B cell (primary cell): Measurements from ENCODE around the gene TBC1D12. TPM values are rescaled to one million over a fixed set of nuclear protein-coding genes. Genes with fewer than 3 reads are reported as not detected.

ENCODE experiments used
- ATAC-seq: fragments of 200-7000 bp; cut with Tn5 transposase; one replicate; pipeline ENCODE4 v1.10.0; 2021; ENCODE audit warnings: low read depth, mild to moderate bottlenecking, moderate number of reproducible peaks, moderate library complexity
- CTCF ChIA-PET: fragments of 350-600 bp; sonication (Branson Sonifier 250); formaldehyde crosslinking; loops from one replicate; lab custom pipeline; 2021; ENCODE audit warnings: antibody characterized with exemption, inconsistent platforms; lab: Charles Lee
- POLR2A ChIA-PET: fragments of 350-600 bp; sonication (Branson Sonifier 250); formaldehyde crosslinking; loops from one replicate; lab custom pipeline; 2021; ENCODE audit warnings: antibody characterized with exemption; lab: Charles Lee
- DNase-seq: peaks from one replicate; pipeline ENCODE4 v3.0.0; 2013
- H2AFZ ChIP-seq: 2 replicates; pipeline ENCODE4 v1.6.1; 2012; ENCODE audit warnings: mild to moderate bottlenecking, low read depth, low read length; ENCODE audit not compliant: insufficient read depth, poor library complexity, severe bottlenecking
- H3K27ac ChIP-seq, 2 donors: 1 replicate in 1 of 2; 2 replicates in 1 of 2; pipeline ENCODE4 v1.5.1; 2012 to 2013; ENCODE audit warnings: low read length in 2 of 2, mild to moderate bottlenecking in 2 of 2, moderate library complexity in 1 of 2
- H3K27me3 ChIP-seq, 4 experiments: fragments of 200-600 bp in 1 of 4; sonication (generic) in 1 of 4; replicated peaks in 1 of 4; 1 replicate in 2 of 4; 2 replicates in 2 of 4; pipeline versions ENCODE4 v1.6.1 to v1.7.0; 2013 to 2016; ENCODE audit warnings: low read length in 3 of 4, mild to moderate bottlenecking in 2 of 4, mixed read lengths in 1 of 4, moderate library complexity in 1 of 4; ENCODE audit not compliant: insufficient read depth in 4 of 4, control insufficient read depth in 3 of 4; ENCODE audit errors: control extremely low read depth in 1 of 4
- H3K36me3 ChIP-seq, 2 experiments: replicated peaks in 1 of 2; 1 replicate in 1 of 2; 2 replicates in 1 of 2; pipeline versions ENCODE4 v1.6.1 to v1.7.1; 2013; ENCODE audit warnings: low read length in 1 of 2; ENCODE audit not compliant: insufficient read depth in 2 of 2, control insufficient read depth in 1 of 2; ENCODE audit errors: control extremely low read depth in 1 of 2, extremely low read depth in 1 of 2
- H3K4me1 ChIP-seq, 2 donors: fragments of 200-600 bp in 1 of 2; sonication (generic) in 1 of 2; 1 replicate in 1 of 2; 2 replicates in 1 of 2; pipeline versions ENCODE4 v1.5.1 to v1.6.1; 2013 to 2017; ENCODE audit warnings: low read length in 2 of 2; ENCODE audit not compliant: control insufficient read depth in 2 of 2, insufficient read depth in 2 of 2
- H3K4me2 ChIP-seq: replicated peaks from 2 replicates; pipeline ENCODE3; 2012; ENCODE audit warnings: mild to moderate bottlenecking, low read depth, low read length; ENCODE audit not compliant: poor library complexity, severe bottlenecking
- H3K4me3 ChIP-seq, 5 experiments: fragments of 200-600 bp in 1 of 5; sonication (generic) in 1 of 5; 1 replicate in 3 of 5; 2 replicates in 2 of 5; pipeline versions ENCODE4 v1.5.1 to v1.7.0; 2011 to 2016; ENCODE audit warnings: low read length in 4 of 5, mild to moderate bottlenecking in 4 of 5, low read depth in 2 of 5, control low read depth in 1 of 5, moderate library complexity in 1 of 5; ENCODE audit not compliant: insufficient read depth in 1 of 5; ENCODE audit errors: control extremely low read depth in 1 of 5, extremely low read depth in 1 of 5
- H3K79me2 ChIP-seq: fragments of 200-600 bp; sonication (generic); one replicate; pipeline ENCODE4 v1.6.0; 2016; ENCODE audit warnings: low read length; ENCODE audit not compliant: control insufficient read depth, insufficient read depth
- H3K9ac ChIP-seq: fragments of 200-600 bp; sonication (generic); 2 replicates; pipeline ENCODE4 v1.6.1; 2017; ENCODE audit warnings: mild to moderate bottlenecking, low read length, moderate library complexity
- H3K9me3 ChIP-seq, 3 donors: one replicate each; pipeline versions ENCODE4 v1.6.1 to v1.7.1; 2013; ENCODE audit warnings: low read length in 2 of 3; ENCODE audit not compliant: control insufficient read depth in 2 of 3, insufficient read depth in 1 of 3; ENCODE audit errors: control extremely low read depth in 1 of 3
- H4K20me1 ChIP-seq: 2 replicates; pipeline ENCODE4 v1.6.0; 2012; ENCODE audit warnings: mild to moderate bottlenecking, low read length; ENCODE audit not compliant: insufficient read depth, control insufficient read depth, poor library complexity, severe bottlenecking
- H3K27ac Mint-ChIP-seq: one replicate; pipeline ENCODE4 v1.8.0; 2021; ENCODE audit warnings: mixed read lengths
- H3K27me3 Mint-ChIP-seq: one replicate; pipeline ENCODE4 v1.8.0; 2021; ENCODE audit warnings: mixed read lengths
- H3K4me1 Mint-ChIP-seq: one replicate; pipeline ENCODE4 v1.8.0; 2021; ENCODE audit warnings: mixed read lengths
- H3K4me3 Mint-ChIP-seq: one replicate; pipeline ENCODE4 v1.8.0; 2021; ENCODE audit warnings: mixed read lengths
- H3K9me3 Mint-ChIP-seq: one replicate; pipeline ENCODE4 v1.8.0; 2022; ENCODE audit warnings: mixed read lengths; ENCODE audit not compliant: insufficient read depth
- CTCF ChIP-seq: fragments of 200-600 bp; IDR thresholded peaks from one replicate; pipeline ENCODE4 v1.8.0; 2022; ENCODE audit warnings: antibody characterized with exemption, mild to moderate bottlenecking
- EZH2 ChIP-seq: IDR thresholded peaks from 2 replicates; pipeline ENCODE4 v1.6.1; 2012; ENCODE audit warnings: borderline replicate concordance, low read depth, mild to moderate bottlenecking, moderate library complexity, low read length; ENCODE audit not compliant: insufficient read depth, poor library complexity, severe bottlenecking
- WGBS: methylation state at CpG from one replicate; pipeline ENCODE4 v1.1.5; 2013; ENCODE audit warnings: missing lambda C conversion rate; ENCODE audit not compliant: insufficient coverage; 5-methylcytosine and 5-hydroxymethylcytosine counted together
- intact Hi-C: fragments of 100-400 bp; cut with micrococcal nuclease; formaldehyde crosslinking; loops from one replicate; pipeline ENCODE4 v1.10.0; 2022
- polyA plus RNA-seq: library from polyadenylated mRNA; depleted of rRNA; stranded (reverse); fragments of >200 nt; gene quantifications from 2 replicates; pipeline ENCODE4 v1.2.3, GENCODE V29; 2012
- total RNA-seq, 2 donors: library from RNA; stranded (reverse); fragments of 120-200 nt in 1 of 2; gene quantifications; 1 replicate in 1 of 2; 2 replicates in 1 of 2; pipeline versions ENCODE4 v1.2.3 to v1.2.4, GENCODE V29; 2013 to 2022

Gene TBC1D12
- total and polyA plus RNA-seq, 2 donors (not counting 1 experiment from before 2014, with no cell fraction given) = 3.1 to 9.3 TPM

- H3K9ac ChIP-seq = no peak overlapping the region
- H4K20me1 ChIP-seq = no peaks in the 10 kb centered on the region
- TF ChIP-seq CTCF = no peak
- no peak for TF ChIP-seq EZH2
- WGBS = 100% methylated on average over 1 of the region's 2 CpGs
- no peaks in the 10 kb centered on the region for H3K27me3 Mint-ChIP-seq
- peaks cover 16% of the 10 kb centered on the region for H3K9me3 Mint-ChIP-seq
- peaks cover 0 to 20% (median 8%) of the 10 kb centered on the region in 3 donors for H3K9me3 ChIP-seq
- H3K27me3 ChIP-seq = no peaks in the 10 kb centered on the region
- no peaks in the 10 kb centered on the region for H3K79me2 ChIP-seq
- H3K27ac Mint-ChIP-seq = no peak overlapping the region
- no peak overlapping the region for H3K27ac ChIP-seq
- H3K4me3 ChIP-seq = no peak overlapping the region
- H3K4me2 ChIP-seq = no peak overlapping the region
- H3K4me1 Mint-ChIP-seq = no peaks in the 10 kb centered on the region
- intact Hi-C loops = no loop called here
- no peaks in the 10 kb centered on the region for H3K36me3 ChIP-seq
- ATAC-seq (no peak), DNase-seq (no peak)
- H3K4me1 ChIP-seq = no peaks in the 10 kb centered on the region
- ChIA-PET POLR2A (no interaction called here), CTCF (interaction anchor here (3.0 kb wide), 1 partner anchor 12 kb away, joined by 12 read pairs; no protein-coding TSS in a partner anchor)
- no peak overlapping the region for H3K4me3 Mint-ChIP-seq
- no peak overlapping the region for H2AFZ ChIP-seq
Observed at GRCh38 chr10:94456942-94457341, 54.6 kb downstream of the TBC1D12 start.

- ATAC-seq = no peak
- H3K36me3 ChIP-seq = no peaks in the 10 kb centered on the region
- TF ChIP-seq EZH2 (no peak), CTCF (no peak)
- no peak overlapping the region for H3K27ac ChIP-seq
- Mint-ChIP-seq H3K27me3 (no peaks in the 10 kb centered on the region), H3K4me1 (peaks cover 2% of the 10 kb centered on the region), H3K27ac (no peak overlapping the region), H3K4me3 (no peak overlapping the region), H3K9me3 (peaks cover 11% of the 10 kb centered on the region)
- H3K9me3 ChIP-seq = peaks cover 0 to 23% (median 6%) of the 10 kb centered on the region in 3 donors
- no peaks in the 10 kb centered on the region for H3K27me3 ChIP-seq
- H3K4me2 ChIP-seq = no peak overlapping the region
- H3K79me2 ChIP-seq = no peaks in the 10 kb centered on the region
- no peak overlapping the region for H2AFZ ChIP-seq
- no peaks in the 10 kb centered on the region for H4K20me1 ChIP-seq
- H3K4me1 ChIP-seq = no peaks in the 10 kb centered on the region
- ChIA-PET POLR2A (no interaction called here), CTCF (interaction anchor here (3.0 kb wide), 1 partner anchor 15 kb away, joined by 12 read pairs; no protein-coding TSS in a partner anchor)
- H3K9ac ChIP-seq = no peak overlapping the region
- DNase-seq = no peak
- no peak overlapping the region for H3K4me3 ChIP-seq
- intact Hi-C loops = no loop called here
- WGBS = 98% methylated on average over 25 of the region's 25 CpGs
Observed at GRCh38 chr10:94459385-94459784, 57.0 kb downstream of the TBC1D12 start.
